ENCODE data around the gene PRKCI.

Gene PRKCI

GRCh38 chr3:170228093-170228766 lies 6.0 kb downstream of the PRKCI start:
- H3K27ac ChIP-seq = no peak overlapping the region
- no peaks in the 10 kb centered on the region for H3K27me3 ChIP-seq (ENCODE audit: insufficient read depth, low read depth, severe bottlenecking)
- H3K9me3 ChIP-seq (ENCODE audit: severe bottlenecking) = no peaks in the 10 kb centered on the region
- TF ChIP-seq, protein P1, sequence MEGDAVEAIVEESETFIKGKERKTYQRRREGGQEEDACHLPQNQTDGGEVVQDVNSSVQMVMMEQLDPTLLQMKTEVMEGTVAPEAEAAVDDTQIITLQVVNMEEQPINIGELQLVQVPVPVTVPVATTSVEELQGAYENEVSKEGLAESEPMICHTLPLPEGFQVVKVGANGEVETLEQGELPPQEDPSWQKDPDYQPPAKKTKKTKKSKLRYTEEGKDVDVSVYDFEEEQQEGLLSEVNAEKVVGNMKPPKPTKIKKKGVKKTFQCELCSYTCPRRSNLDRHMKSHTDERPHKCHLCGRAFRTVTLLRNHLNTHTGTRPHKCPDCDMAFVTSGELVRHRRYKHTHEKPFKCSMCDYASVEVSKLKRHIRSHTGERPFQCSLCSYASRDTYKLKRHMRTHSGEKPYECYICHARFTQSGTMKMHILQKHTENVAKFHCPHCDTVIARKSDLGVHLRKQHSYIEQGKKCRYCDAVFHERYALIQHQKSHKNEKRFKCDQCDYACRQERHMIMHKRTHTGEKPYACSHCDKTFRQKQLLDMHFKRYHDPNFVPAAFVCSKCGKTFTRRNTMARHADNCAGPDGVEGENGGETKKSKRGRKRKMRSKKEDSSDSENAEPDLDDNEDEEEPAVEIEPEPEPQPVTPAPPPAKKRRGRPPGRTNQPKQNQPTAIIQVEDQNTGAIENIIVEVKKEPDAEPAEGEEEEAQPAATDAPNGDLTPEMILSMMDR (IDR thresholded peaks at IDR 0.05; ENCODE audit: low read depth, low read length) = no peak
- DNase-seq = no peak
- H3K36me3 ChIP-seq = no peaks in the 10 kb centered on the region; the same call in 1 of the 2 replicates
- H3K4me3 ChIP-seq (ENCODE audit: low read depth, low read length) = no peak overlapping the region

DNA sequence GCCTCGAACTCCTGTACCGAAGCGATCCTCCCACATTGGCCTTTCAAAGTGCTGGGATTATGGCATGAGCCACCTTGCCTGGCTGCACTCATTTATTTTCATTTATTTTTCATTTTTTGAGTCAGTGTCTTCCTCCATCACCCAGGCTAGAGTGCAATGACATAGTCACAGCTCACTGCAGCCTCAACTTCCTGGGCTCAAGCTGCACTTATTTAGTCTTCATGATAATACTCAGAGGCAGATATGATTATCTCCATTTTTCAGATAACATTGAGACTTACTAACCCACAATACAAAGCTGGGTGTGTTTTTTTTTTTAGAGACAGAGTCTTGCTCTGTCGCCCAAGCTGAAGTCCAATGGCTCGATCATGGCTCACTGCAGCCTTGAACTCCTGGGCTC lies 10.0 kb downstream of the PRKCI start:
- Histone ChIP-seq H3K9me3 (ENCODE audit: severe bottlenecking) (no peaks in the 10 kb centered on the region), H3K36me3 (peaks cover 13% of the 10 kb centered on the region), H3K27ac (no peak overlapping the region), H3K27me3 (ENCODE audit: insufficient read depth, low read depth, severe bottlenecking) (no peaks in the 10 kb centered on the region), H3K4me3 (ENCODE audit: low read depth, low read length) (no peak overlapping the region)
- DNase-seq = no peak
- TF ChIP-seq, protein P1 (IDR thresholded peaks at IDR 0.05; ENCODE audit: low read depth, low read length) = no peak

- peaks cover 17% of the 10 kb centered on the region for H3K36me3 ChIP-seq
- H3K27me3 ChIP-seq (ENCODE audit: insufficient read depth, low read depth, severe bottlenecking) = no peaks in the 10 kb centered on the region
- H3K27ac ChIP-seq = no peak overlapping the region
- TF ChIP-seq, protein P1 (IDR thresholded peaks at IDR 0.05; ENCODE audit: low read depth, low read length) = no peak
- H3K4me3 ChIP-seq (ENCODE audit: low read depth, low read length) = no peak overlapping the region
- no peak for DNase-seq
- no peaks in the 10 kb centered on the region for H3K9me3 ChIP-seq (ENCODE audit: severe bottlenecking)
Measured at GRCh38 chr3:170233530-170233929, 11.3 kb downstream of the PRKCI start.

- no peak for DNase-seq
- Histone ChIP-seq H3K36me3 (peaks cover 28% of the 10 kb centered on the region), H3K27ac (no peak overlapping the region), H3K4me3 (ENCODE audit: low read depth, low read length) (no peak overlapping the region), H3K27me3 (ENCODE audit: insufficient read depth, low read depth, severe bottlenecking) (no peaks in the 10 kb centered on the region), H3K9me3 (ENCODE audit: severe bottlenecking) (no peaks in the 10 kb centered on the region)
- TF ChIP-seq, protein P1 (IDR thresholded peaks at IDR 0.05; ENCODE audit: low read depth, low read length) = no peak
Measured at GRCh38 chr3:170240142-170240541, 17.9 kb downstream of the PRKCI start.

DNA sequence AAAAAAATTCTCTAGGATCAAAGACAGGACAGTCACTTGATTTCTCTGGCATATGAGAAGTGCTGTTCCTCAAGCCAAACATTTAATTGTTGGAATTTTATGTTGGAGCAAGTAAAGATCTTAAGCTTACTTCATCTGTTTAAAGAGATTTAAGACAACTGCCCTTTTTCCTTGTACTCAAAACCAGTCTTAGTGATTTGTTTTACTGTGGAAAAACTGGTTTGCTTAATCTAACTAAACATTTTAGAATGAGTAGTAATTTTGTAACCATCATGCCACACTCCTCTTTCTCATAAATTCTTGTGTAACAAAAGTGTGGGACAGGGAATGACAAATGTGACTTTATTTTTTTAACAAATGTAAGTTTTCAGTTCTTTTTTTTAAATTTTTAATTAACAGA lies 18.4 kb downstream of the PRKCI start:
- Histone ChIP-seq H3K27me3 (ENCODE audit: insufficient read depth, low read depth, severe bottlenecking) (no peaks in the 10 kb centered on the region), H3K9me3 (ENCODE audit: severe bottlenecking) (no peaks in the 10 kb centered on the region), H3K27ac (no peak overlapping the region), H3K4me3 (ENCODE audit: low read depth, low read length) (no peak overlapping the region), H3K36me3 (peaks cover 26% of the 10 kb centered on the region)
- TF ChIP-seq, protein P1 (IDR thresholded peaks at IDR 0.05; ENCODE audit: low read depth, low read length) = no peak
- no peak for DNase-seq

DNA sequence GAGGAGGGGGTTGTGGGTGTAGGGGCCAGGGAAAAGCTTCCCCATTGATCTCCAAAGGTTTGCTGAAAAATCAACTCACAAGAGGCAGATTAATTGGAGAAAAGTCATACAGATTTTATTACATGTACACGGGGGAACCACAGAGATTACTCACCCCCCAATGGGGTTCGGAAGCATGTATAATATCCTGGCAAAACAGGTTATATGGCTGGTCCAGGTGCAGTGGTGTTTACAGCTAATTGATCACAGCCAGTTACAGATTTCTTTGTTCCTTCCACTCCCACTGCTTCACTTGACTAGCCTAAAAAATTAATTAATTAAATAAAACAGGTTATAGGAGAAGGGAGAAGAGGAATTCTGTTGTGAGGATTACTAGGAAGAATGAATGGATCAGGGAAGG lies 22.4 kb downstream of the PRKCI start:
- no peaks in the 10 kb centered on the region for H3K9me3 ChIP-seq (ENCODE audit: severe bottlenecking)
- no peak for DNase-seq
- no peaks in the 10 kb centered on the region for H3K27me3 ChIP-seq (ENCODE audit: insufficient read depth, low read depth, severe bottlenecking)
- TF ChIP-seq, protein P1 (IDR thresholded peaks at IDR 0.05; ENCODE audit: low read depth, low read length) = no peak
- no peak overlapping the region for H3K4me3 ChIP-seq (ENCODE audit: low read depth, low read length)
- H3K36me3 ChIP-seq = peaks cover 11% of the 10 kb centered on the region
- H3K27ac ChIP-seq = no peak overlapping the region
